ENCODE measurements around the gene FAM110A. TPM values are rescaled to one million over a fixed set of nuclear protein-coding genes. Genes with fewer than 3 reads are reported as not detected.

The FAM110A gene
- total RNA-seq, 1 donor from 2014 or later: 7.1 TPM

DNA sequence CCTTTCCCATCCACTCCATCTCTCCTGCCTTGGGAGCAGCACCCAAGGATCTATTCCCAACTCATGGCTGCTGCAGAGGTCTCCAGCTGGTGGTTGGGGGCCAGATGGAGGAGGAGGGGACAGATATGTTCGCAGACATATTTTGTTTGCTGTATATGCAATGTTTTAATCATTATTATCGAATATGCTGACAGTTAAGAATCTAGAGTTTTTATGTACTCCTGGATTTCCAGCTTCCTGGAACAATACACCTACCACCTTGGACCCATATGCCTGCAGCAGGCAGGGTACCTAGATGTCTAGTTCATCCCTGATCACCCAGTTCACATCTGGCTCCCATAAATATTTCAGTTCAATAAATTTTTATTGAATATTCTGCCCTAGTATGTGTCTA lies 9.0 kb downstream of the FAM110A start:
- DNase-seq (ENCODE audit: low read depth) (no peak), FAIRE-seq (no peak)
- Histone ChIP-seq H3K4me3 (ENCODE audit: low read depth, low read length) (peak overlapping the region; percentile 50), H3K36me3 (ENCODE audit: control insufficient read depth, insufficient read depth, low read length) (peaks cover 14% of the 10 kb centered on the region), H3K27me3 (ENCODE audit: control insufficient read depth, insufficient read depth, low read length) (no peaks in the 10 kb centered on the region)
- TF ChIP-seq, protein P1, sequence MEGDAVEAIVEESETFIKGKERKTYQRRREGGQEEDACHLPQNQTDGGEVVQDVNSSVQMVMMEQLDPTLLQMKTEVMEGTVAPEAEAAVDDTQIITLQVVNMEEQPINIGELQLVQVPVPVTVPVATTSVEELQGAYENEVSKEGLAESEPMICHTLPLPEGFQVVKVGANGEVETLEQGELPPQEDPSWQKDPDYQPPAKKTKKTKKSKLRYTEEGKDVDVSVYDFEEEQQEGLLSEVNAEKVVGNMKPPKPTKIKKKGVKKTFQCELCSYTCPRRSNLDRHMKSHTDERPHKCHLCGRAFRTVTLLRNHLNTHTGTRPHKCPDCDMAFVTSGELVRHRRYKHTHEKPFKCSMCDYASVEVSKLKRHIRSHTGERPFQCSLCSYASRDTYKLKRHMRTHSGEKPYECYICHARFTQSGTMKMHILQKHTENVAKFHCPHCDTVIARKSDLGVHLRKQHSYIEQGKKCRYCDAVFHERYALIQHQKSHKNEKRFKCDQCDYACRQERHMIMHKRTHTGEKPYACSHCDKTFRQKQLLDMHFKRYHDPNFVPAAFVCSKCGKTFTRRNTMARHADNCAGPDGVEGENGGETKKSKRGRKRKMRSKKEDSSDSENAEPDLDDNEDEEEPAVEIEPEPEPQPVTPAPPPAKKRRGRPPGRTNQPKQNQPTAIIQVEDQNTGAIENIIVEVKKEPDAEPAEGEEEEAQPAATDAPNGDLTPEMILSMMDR (IDR thresholded peaks at IDR 0.05; ENCODE audit: insufficient read depth, low read length, severe bottlenecking): no peak

DNA sequence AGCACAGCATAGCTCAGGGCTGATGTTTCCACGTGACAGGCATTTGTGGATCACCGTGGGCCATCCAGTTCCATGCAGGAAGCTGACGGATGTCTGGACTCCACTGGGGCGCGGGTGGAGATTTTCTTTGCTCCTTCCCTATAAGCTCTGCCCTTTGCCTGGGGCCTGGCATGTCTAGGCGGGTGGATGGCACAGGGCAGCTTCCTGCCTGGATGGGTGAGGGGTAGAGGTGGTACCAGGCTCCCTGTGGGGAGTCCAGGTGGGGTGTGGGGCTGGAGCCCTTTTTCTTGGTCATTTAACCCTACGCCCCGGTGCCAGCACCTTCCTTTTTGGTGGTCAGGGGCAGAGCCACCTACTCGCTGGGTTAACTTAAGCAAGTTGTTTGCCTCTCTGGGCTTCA lies 10.4 kb downstream of the FAM110A start:
- H3K4me3 ChIP-seq (ENCODE audit: low read depth, low read length): no peak overlapping the region
- DNase-seq (ENCODE audit: low read depth) (peak; percentile 64), FAIRE-seq (no peak)

DNA sequence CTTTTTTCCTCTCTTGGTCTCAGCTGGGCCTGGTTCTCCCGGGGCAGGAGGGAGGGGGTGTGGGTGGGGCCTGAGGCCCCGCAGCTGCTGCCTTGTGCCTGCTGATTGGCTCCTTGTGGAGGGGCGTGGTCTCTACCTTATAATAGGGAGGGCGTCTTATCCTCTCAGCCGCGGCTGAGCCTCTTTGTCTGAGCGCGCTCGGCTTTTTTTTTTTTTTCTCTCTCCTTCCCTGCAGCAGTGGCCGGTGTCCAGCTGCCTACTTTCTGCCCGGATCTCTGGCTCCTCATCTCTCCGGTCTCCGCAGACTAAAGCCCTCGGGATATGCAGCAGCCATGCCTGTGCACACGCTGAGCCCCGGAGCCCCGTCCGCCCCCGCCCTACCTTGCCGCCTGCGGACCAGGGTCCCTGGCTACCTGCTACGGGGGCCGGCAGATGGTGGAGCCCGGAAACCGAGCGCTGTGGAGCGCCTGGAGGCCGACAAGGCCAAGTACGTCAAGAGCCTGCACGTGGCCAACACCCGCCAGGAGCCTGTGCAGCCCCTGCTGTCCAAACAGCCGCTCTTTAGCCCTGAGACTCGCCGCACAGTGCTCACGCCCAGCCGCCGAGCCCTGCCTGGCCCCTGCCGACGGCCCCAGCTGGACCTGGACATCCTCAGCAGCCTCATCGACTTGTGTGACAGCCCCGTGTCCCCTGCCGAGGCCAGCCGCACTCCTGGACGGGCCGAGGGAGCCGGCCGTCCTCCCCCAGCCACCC lies 11.1 kb downstream of the FAM110A start:
- Histone ChIP-seq H3K4me3 (ENCODE audit: low read depth, low read length) (peak overlapping the region; percentile 6), H3K27me3 (ENCODE audit: control insufficient read depth, insufficient read depth, low read length) (no peaks in the 10 kb centered on the region), H3K36me3 (ENCODE audit: control insufficient read depth, insufficient read depth, low read length) (peaks cover 17% of the 10 kb centered on the region)
- FAIRE-seq (no peak), DNase-seq (ENCODE audit: low read depth) (peak; percentile 85)
- TF ChIP-seq, protein P1 (IDR thresholded peaks at IDR 0.05; ENCODE audit: insufficient read depth, low read length, severe bottlenecking): no peak

More for the DNA sequence above, 10.4 kb downstream of the FAM110A start:
- TF ChIP-seq, protein P1 (IDR thresholded peaks at IDR 0.05; ENCODE audit: insufficient read depth, low read length, severe bottlenecking): no peak
- H3K36me3 ChIP-seq (ENCODE audit: control insufficient read depth, insufficient read depth, low read length): peaks cover 17% of the 10 kb centered on the region
- H3K27me3 ChIP-seq (ENCODE audit: control insufficient read depth, insufficient read depth, low read length): no peaks in the 10 kb centered on the region

DNA sequence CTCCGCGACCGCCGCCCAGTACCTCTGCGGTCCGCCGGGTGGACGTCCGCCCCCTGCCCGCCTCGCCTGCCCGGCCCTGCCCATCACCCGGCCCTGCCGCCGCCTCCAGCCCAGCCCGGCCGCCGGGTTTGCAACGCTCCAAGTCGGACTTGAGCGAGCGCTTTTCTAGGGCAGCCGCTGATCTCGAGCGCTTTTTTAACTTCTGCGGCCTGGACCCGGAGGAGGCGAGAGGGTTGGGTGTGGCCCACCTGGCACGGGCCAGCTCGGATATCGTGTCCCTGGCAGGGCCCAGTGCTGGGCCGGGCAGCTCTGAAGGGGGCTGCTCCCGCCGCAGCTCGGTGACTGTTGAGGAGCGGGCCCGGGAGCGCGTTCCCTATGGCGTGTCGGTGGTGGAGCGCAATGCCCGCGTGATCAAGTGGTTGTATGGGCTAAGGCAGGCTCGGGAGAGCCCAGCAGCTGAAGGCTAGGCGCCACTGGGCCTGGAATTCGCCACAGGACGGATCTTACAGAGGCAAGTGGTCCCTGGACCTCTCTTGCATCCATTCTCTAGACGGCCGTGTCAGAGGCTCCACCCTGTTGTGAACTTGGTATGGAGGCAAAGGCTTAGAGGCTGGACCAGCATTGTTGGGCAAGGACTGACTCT lies 11.8 kb downstream of the FAM110A start:
- Histone ChIP-seq H3K27me3 (ENCODE audit: control insufficient read depth, insufficient read depth, low read length) (no peaks in the 10 kb centered on the region), H3K4me3 (ENCODE audit: low read depth, low read length) (no peak overlapping the region), H3K36me3 (ENCODE audit: control insufficient read depth, insufficient read depth, low read length) (peaks cover 17% of the 10 kb centered on the region)
- TF ChIP-seq, protein P1 (IDR thresholded peaks at IDR 0.05; ENCODE audit: insufficient read depth, low read length, severe bottlenecking): no peak
- no peak for DNase-seq (ENCODE audit: low read depth)
- no peak for FAIRE-seq

DNA sequence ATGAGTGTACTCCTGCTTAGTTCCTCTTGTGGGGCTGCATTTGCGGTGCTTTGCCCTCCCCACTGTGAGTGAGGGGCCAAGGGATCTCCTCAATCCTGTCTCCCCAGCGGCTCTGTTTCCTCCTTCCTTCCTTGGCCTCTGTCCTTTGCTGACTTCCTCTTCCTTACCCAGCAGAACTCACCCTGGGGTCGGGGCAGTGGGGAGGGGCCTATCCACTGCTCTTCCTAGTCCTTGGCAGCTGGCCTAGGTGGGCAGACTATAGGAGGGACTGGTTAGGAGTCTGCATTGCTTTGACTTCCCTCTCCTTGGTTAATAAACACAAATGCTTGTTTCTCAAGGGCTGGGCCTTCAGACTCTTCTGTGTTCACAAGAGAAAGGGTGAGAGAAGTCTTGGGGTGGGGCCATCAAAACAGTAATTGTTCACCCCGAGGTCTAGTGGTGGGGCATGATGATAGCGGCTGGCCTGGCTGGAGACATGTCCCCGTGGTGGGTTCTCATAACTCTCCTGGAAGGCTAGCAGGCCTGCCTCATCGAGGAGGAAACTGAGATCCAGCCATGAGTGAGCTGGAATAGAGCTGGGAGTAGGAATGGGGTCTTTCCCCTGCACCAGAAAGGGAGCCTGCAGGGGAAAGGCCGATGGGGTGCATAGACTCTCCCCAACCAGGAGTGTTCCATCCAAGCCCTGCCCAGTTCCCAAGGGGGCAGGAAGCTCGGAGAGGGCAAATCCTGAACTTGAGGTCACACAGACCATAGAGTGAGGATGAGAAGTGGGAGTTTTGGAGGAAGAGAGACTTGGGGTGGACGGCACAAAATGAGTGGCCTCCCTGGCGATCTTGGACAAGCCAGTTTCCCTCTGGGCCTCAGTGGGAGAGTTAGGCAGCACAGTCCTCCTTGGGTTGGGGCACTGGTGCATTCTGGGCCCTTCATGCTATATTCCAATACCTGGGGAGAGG lies 12.7 kb downstream of the FAM110A start:
- DNase-seq (ENCODE audit: low read depth) (no peak), FAIRE-seq (no peak)
- H3K27me3 ChIP-seq (ENCODE audit: control insufficient read depth, insufficient read depth, low read length): no peaks in the 10 kb centered on the region
- peaks cover 17% of the 10 kb centered on the region for H3K36me3 ChIP-seq (ENCODE audit: control insufficient read depth, insufficient read depth, low read length)
- TF ChIP-seq, protein P1 (IDR thresholded peaks at IDR 0.05; ENCODE audit: insufficient read depth, low read length, severe bottlenecking): no peak
- H3K4me3 ChIP-seq (ENCODE audit: low read depth, low read length): no peak overlapping the region
